ENCODE measurements around the gene ZFYVE28.

Gene ZFYVE28

GRCh38 chr4:2333356-2333841 lies 85.0 kb downstream of the ZFYVE28 start:
- DNase-seq (ENCODE audit: low read depth in 2 of 2) = no peak

GRCh38 chr4:2332976-2333319 lies 85.5 kb downstream of the ZFYVE28 start:
- no peak for DNase-seq (ENCODE audit: low read depth in 2 of 2)

GRCh38 chr4:2332201-2332975 lies 86.1 kb downstream of the ZFYVE28 start:
- DNase-seq (ENCODE audit: low read depth in 2 of 2) = no peak

- DNase-seq (ENCODE audit: low read depth in 2 of 2) = no peak
Measured at GRCh38 chr4:2331519-2332200, 86.8 kb downstream of the ZFYVE28 start.

- no peak for DNase-seq (ENCODE audit: low read depth in 2 of 2)
Measured at GRCh38 chr4:2331043-2331420, 87.4 kb downstream of the ZFYVE28 start.

GRCh38 chr4:2330091-2331042 lies 88.1 kb downstream of the ZFYVE28 start:
- DNase-seq (ENCODE audit: low read depth in 2 of 2) = no peak

- no peak for DNase-seq (ENCODE audit: low read depth in 2 of 2)
Measured at GRCh38 chr4:2327579-2327978, 90.9 kb downstream of the ZFYVE28 start.

GRCh38 chr4:2324891-2325290 lies 93.6 kb downstream of the ZFYVE28 start:
- DNase-seq (ENCODE audit: low read depth in 2 of 2) = no peak

- DNase-seq (ENCODE audit: low read depth in 2 of 2) = no peak
Measured at GRCh38 chr4:2322841-2323240, 95.6 kb downstream of the ZFYVE28 start.

- no peak for DNase-seq (ENCODE audit: low read depth in 2 of 2)
Measured at GRCh38 chr4:2322227-2322626, 96.2 kb downstream of the ZFYVE28 start.

GRCh38 chr4:2321279-2322196 lies 96.9 kb downstream of the ZFYVE28 start:
- DNase-seq (ENCODE audit: low read depth in 2 of 2) = no peak

- DNase-seq (ENCODE audit: low read depth in 2 of 2) = no peak
Measured at GRCh38 chr4:2320746-2321145, 97.7 kb downstream of the ZFYVE28 start.

- no peak for DNase-seq (ENCODE audit: low read depth in 2 of 2)
Measured at GRCh38 chr4:2320152-2320551, 98.3 kb downstream of the ZFYVE28 start.

GRCh38 chr4:2318885-2319284 lies 99.6 kb downstream of the ZFYVE28 start:
- DNase-seq (ENCODE audit: low read depth in 2 of 2) = no peak

- DNase-seq (ENCODE audit: low read depth in 2 of 2) = no peak
Measured at GRCh38 chr4:2318476-2318875, 100.0 kb downstream of the ZFYVE28 start.

- DNase-seq (ENCODE audit: low read depth in 2 of 2) = no peak
Measured at GRCh38 chr4:2313366-2313765, 105.1 kb downstream of the ZFYVE28 start.

- DNase-seq (ENCODE audit: low read depth in 2 of 2) = no peak
Measured at GRCh38 chr4:2306773-2307410, 111.6 kb downstream of the ZFYVE28 start.

- DNase-seq (ENCODE audit: low read depth in 2 of 2) = no peak
Measured at GRCh38 chr4:2305766-2306501, 112.5 kb downstream of the ZFYVE28 start.

GRCh38 chr4:2304877-2305561 lies 113.4 kb downstream of the ZFYVE28 start:
- DNase-seq (ENCODE audit: low read depth in 2 of 2) = no peak

Data from stimulated activated CD4-positive, alpha-beta T cell treated with anti-CD3 and anti-CD28 coated beads, Interleukin-1b, Interleukin-23, amount 100 ng/mL, for 4 hours (primary cell).